ENCODE measurements around the gene GPD1. TPM values are rescaled to one million over a fixed set of nuclear protein-coding genes. Genes with fewer than 3 reads are reported as not detected.

Gene GPD1
- total RNA-seq, 2 experiments from 2014 or later: 0.16 to 0.20 TPM

DNA sequence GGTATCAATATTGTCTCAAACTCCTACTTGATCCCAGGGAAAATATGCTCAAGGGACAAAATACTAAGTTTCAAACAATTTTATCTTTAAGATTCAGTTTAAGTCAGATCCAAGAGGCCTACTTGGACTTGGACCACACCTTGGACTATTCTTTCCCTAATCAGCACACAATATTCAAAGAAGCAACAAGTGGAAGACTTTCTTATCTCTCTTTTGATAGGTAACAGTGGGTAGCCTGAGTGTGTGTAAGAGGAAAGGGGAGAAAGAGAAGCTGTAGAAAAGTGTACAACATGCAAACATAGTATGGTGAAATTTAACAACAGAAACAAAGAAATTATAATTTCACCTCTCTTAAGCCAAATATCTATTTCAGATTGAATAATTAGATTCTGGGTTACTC is 56.8 kb downstream of the GPD1 start:
- TF ChIP-seq, protein P1, sequence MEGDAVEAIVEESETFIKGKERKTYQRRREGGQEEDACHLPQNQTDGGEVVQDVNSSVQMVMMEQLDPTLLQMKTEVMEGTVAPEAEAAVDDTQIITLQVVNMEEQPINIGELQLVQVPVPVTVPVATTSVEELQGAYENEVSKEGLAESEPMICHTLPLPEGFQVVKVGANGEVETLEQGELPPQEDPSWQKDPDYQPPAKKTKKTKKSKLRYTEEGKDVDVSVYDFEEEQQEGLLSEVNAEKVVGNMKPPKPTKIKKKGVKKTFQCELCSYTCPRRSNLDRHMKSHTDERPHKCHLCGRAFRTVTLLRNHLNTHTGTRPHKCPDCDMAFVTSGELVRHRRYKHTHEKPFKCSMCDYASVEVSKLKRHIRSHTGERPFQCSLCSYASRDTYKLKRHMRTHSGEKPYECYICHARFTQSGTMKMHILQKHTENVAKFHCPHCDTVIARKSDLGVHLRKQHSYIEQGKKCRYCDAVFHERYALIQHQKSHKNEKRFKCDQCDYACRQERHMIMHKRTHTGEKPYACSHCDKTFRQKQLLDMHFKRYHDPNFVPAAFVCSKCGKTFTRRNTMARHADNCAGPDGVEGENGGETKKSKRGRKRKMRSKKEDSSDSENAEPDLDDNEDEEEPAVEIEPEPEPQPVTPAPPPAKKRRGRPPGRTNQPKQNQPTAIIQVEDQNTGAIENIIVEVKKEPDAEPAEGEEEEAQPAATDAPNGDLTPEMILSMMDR (IDR thresholded peaks at IDR 0.05): no peak
- Mint-ChIP-seq H3K4me1 (ENCODE audit: low read depth) (peaks cover 36% of the 10 kb centered on the region), H3K27me3 (no peaks in the 10 kb centered on the region), H3K27ac (no peak overlapping the region), H3K9me3 (no peaks in the 10 kb centered on the region), H3K36me3 (ENCODE audit: low read depth) (peaks cover 15% of the 10 kb centered on the region), H3K4me3 (no peak overlapping the region)
- POLR2A ChIA-PET: no interaction called here
- CTCF ChIA-PET: interaction anchor here (0.9 to 2.1 kb wide), 3 partner anchors 15 to 49 kb away, joined by 3 to 11 read pairs (median 3); partner anchors contain the start of gene COX14
- ATAC-seq: no peak
- DNase-seq: no peak
- intact Hi-C loops (cut with micrococcal nuclease): no loop called here

Other genes with a start within 250 kb of the GPD1 start
- gene FAIM2, start 200.1 kb upstream of the GPD1 start, total RNA-seq: under 1 TPM; 0.22 to 0.56 TPM
- not detected for gene AQP2, start 153.3 kb upstream of the GPD1 start, total RNA-seq
- not detected for gene AQP5, start 142.1 kb upstream of the GPD1 start, total RNA-seq
- not detected for gene AQP6, start 131.1 kb upstream of the GPD1 start, total RNA-seq
- gene RACGAP1, start 78.5 kb upstream of the GPD1 start, total RNA-seq: 100 to 1,000 TPM; 113 to 117 TPM
- 10 to 100 TPM; 14.3 to 17.3 TPM for gene ASIC1, start 46.4 kb upstream of the GPD1 start, total RNA-seq
- 10 to 100 TPM; 47.3 to 55.1 TPM for gene SMARCD1, start 18.7 kb upstream of the GPD1 start, total RNA-seq
- gene COX14, start 8.2 kb downstream of the GPD1 start, total RNA-seq: 10 to 100 TPM; 43.1 to 51.0 TPM
- gene CERS5, start 63.4 kb downstream of the GPD1 start, total RNA-seq: 10 to 100 TPM; 33.9 to 39.5 TPM
- gene LIMA1, start 179.5 kb downstream of the GPD1 start, total RNA-seq: 10 to 100 TPM; 44.2 to 45.5 TPM

Data from activated CD8-positive, alpha-beta T cell treated with anti-CD3 and anti-CD28 coated beads for 36 hours (primary cell).